ENCODE results near the gene LZTFL1.

- no peak for TF ChIP-seq POLR2A (IDR thresholded peaks at IDR 0.05)
- TF ChIP-seq, protein P1, sequence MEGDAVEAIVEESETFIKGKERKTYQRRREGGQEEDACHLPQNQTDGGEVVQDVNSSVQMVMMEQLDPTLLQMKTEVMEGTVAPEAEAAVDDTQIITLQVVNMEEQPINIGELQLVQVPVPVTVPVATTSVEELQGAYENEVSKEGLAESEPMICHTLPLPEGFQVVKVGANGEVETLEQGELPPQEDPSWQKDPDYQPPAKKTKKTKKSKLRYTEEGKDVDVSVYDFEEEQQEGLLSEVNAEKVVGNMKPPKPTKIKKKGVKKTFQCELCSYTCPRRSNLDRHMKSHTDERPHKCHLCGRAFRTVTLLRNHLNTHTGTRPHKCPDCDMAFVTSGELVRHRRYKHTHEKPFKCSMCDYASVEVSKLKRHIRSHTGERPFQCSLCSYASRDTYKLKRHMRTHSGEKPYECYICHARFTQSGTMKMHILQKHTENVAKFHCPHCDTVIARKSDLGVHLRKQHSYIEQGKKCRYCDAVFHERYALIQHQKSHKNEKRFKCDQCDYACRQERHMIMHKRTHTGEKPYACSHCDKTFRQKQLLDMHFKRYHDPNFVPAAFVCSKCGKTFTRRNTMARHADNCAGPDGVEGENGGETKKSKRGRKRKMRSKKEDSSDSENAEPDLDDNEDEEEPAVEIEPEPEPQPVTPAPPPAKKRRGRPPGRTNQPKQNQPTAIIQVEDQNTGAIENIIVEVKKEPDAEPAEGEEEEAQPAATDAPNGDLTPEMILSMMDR (IDR thresholded peaks at IDR 0.05) = no peak
These were observed 63.1 kb downstream of the LZTFL1 start for GRCh38 chr3:45778761-45779201.
